Gastroesophageal sphincter (tissue), 4 donors: ENCODE measurements around the gene MOGAT2. TPM values are rescaled to one million over a fixed set of nuclear protein-coding genes. Genes with fewer than 3 reads are reported as not detected.

ENCODE experiments used
- ATAC-seq: fragments of 150-250 bp; one replicate; pipeline ENCODE4 v1.9.1; 2016; ENCODE audit warnings: mild to moderate bottlenecking, moderate library complexity
- H3K27ac ChIP-seq, 4 donors: fragments of 200-600 bp; sonication (generic) in 3 of 4; 1 replicate in 3 of 4; 2 replicates in 1 of 4; pipeline ENCODE4 v1.5.1; 2016 to 2019
- H3K27me3 ChIP-seq: fragments of 200-600 bp; sonication (generic); one replicate; pipeline ENCODE4 v1.5.1; 2019
- H3K36me3 ChIP-seq, 2 donors: fragments of 200-600 bp; sonication (generic); one replicate each; pipeline ENCODE4 v1.5.1; 2019; ENCODE audit warnings: control low read depth in 1 of 2
- H3K4me1 ChIP-seq, 3 donors: fragments of 200-600 bp; sonication (generic); 1 replicate in 2 of 3; 2 replicates in 1 of 3; pipeline ENCODE4 v1.5.1; 2016 to 2019; ENCODE audit warnings: control low read depth in 2 of 3
- H3K4me3 ChIP-seq, 2 donors: fragments of 200-600 bp; sonication (generic); one replicate each; pipeline ENCODE4 v1.5.1; 2019; ENCODE audit warnings: mild to moderate bottlenecking in 1 of 2, moderate library complexity in 1 of 2
- H3K9me3 ChIP-seq, 3 donors: fragments of 200-600 bp; sonication (generic); one replicate each; pipeline ENCODE4 v1.5.1; 2017 to 2019; ENCODE audit warnings: control low read depth in 2 of 3
- EP300 ChIP-seq: sonication (generic); formaldehyde crosslinking; IDR thresholded peaks from one replicate; pipeline ENCODE4 v1.6.1; 2017; ENCODE audit warnings: antibody characterized with exemption, mild to moderate bottlenecking
- POLR2A ChIP-seq, 2 donors: fragments of 450-650 bp; IDR thresholded peaks; one replicate each; pipeline ENCODE4 v1.6.1; 2017; ENCODE audit warnings: antibody characterized with exemption in 2 of 2, mild to moderate bottlenecking in 2 of 2, moderate library complexity in 1 of 2
- POLR2AphosphoS5 ChIP-seq: sonication (generic); formaldehyde crosslinking; IDR thresholded peaks from one replicate; pipeline ENCODE4 v1.6.1; 2017; ENCODE audit warnings: antibody characterized with exemption
- WGBS, 2 donors: methylation state at CpG; one replicate each; pipeline ENCODE4 v1.1.5; 2018; ENCODE audit warnings: low coverage in 1 of 2; 5-methylcytosine and 5-hydroxymethylcytosine counted together
- total RNA-seq, 4 donors: library from RNA; depleted of rRNA; stranded (reverse); fragments of >200 nt; gene quantifications; one replicate each; pipeline ENCODE4 v1.1.0, GENCODE V29; 2016
- TF ChIP-seq, protein P1 (sequence below), 4 experiments: fragments of 200-600 bp in 2 of 4; fragments of 450-650 bp in 2 of 4; sonication (generic) in 1 of 4; IDR thresholded peaks; one replicate each; pipeline ENCODE4 v1.5.1; 2017 to 2019; ENCODE audit warnings: antibody characterized with exemption in 4 of 4, mild to moderate bottlenecking in 2 of 4, moderate library complexity in 2 of 4

The MOGAT2 gene
- total RNA-seq, 4 donors from 2014 or later, result 0.30 TPM; not detected in 3

DNA sequence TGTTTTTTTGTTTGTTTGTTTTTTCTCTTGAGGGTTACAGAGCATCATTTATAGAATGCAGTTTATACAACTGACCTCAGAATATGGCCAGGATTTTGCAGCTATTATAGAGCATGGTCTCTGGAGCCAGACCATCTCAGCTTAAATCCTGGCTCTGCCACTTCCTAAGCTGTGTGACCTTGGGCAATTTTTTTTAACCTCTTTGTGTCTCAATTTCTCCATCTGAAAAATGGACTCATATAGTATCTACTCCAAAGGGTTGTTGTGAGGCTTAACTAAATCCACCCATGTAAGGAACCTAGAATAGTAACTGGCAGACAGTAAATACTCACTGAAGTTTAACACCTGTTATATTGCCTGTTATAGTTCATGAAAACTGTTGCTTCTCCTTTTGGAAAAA, 42.6 kb downstream of the MOGAT2 start:
- no peak for ATAC-seq

DNA sequence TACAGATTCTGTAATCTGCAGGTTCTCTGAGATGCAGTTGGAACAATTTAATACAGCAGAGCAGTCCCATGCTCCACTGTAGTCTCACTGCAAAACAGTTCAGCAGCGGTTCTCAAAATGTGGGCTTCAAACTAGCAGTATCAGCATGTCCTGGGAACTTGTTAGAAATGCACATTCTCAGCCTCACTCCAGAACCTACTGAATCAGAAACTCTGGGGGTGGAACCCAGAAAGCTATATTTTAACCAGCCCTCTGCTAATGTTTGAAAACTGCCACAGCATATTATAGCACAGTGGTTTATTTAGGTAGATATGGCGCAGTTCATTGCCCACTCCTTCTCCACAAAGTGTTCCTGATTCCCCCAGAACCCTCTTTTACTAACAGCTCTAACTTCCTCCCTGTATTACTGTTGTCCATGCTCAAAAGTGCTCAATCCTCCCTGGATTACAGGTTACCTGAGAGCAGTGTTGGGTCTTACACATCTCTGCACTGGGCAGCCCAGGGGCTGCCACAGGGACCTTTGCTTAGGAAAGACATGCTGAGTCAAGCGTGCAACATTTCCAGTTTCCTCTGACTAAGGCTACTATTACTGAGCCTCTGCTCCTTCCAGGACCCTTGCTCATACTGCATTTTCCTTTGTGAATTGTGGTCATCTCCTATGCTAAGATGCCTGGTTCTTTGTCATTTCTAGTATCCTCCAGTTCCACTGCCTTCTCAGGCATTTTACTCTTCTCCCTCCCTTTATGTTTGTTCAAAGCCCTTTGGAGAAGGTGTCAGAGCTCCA, 43.3 kb downstream of the MOGAT2 start:
- H3K27ac ChIP-seq, result no peak overlapping the region
- no peak for ATAC-seq

More for the DNA sequence above, 42.6 kb downstream of the MOGAT2 start:
- Histone ChIP-seq H3K9me3 (no peaks in the 10 kb centered on the region), H3K27me3 (no peaks in the 10 kb centered on the region), H3K27ac (no peak overlapping the region), H3K36me3 (no peaks in the 10 kb centered on the region), H3K4me3 (no peak overlapping the region), H3K4me1 (no peaks in the 10 kb centered on the region)
- TF ChIP-seq POLR2A (IDR thresholded peaks at IDR 0.05) (no peak), EP300 (no peak), POLR2AphosphoS5 (no peak)
- TF ChIP-seq, protein P1, sequence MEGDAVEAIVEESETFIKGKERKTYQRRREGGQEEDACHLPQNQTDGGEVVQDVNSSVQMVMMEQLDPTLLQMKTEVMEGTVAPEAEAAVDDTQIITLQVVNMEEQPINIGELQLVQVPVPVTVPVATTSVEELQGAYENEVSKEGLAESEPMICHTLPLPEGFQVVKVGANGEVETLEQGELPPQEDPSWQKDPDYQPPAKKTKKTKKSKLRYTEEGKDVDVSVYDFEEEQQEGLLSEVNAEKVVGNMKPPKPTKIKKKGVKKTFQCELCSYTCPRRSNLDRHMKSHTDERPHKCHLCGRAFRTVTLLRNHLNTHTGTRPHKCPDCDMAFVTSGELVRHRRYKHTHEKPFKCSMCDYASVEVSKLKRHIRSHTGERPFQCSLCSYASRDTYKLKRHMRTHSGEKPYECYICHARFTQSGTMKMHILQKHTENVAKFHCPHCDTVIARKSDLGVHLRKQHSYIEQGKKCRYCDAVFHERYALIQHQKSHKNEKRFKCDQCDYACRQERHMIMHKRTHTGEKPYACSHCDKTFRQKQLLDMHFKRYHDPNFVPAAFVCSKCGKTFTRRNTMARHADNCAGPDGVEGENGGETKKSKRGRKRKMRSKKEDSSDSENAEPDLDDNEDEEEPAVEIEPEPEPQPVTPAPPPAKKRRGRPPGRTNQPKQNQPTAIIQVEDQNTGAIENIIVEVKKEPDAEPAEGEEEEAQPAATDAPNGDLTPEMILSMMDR (IDR thresholded peaks at IDR 0.05), result no peak

DNA sequence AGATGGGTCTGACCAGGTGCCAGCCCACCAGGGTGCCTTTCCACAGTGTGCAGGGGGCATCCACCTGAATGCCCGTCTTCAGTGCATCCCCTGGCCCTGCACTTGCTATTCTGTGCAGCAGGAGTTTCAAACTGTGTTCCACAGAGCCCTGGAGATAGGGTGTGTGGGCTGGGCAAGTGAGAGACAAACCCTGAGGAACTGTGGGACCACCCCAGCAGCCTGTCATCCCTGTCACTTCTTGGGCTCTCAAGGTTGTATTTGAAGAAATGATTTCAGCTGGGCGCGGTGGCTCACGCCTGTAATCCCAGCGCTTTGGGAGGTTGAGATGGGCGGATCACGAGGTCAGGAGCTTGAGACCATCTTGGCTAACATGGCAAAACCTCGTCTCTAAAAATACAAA, 44.5 kb downstream of the MOGAT2 start:
- Histone ChIP-seq H3K27ac (no peak overlapping the region), H3K9me3 (no peaks in the 10 kb centered on the region), H3K4me3 (no peak overlapping the region), H3K4me1 (no peaks in the 10 kb centered on the region), H3K36me3 (no peaks in the 10 kb centered on the region), H3K27me3 (peaks cover 11% of the 10 kb centered on the region)
- WGBS, 2 donors, result 80 to 90% methylated on average over 1 to 2 of the region's 8 CpGs
- ATAC-seq, result no peak
- TF ChIP-seq POLR2A (IDR thresholded peaks at IDR 0.05) (no peak), POLR2AphosphoS5 (no peak), EP300 (no peak)

More for the DNA sequence above, 43.3 kb downstream of the MOGAT2 start:
- H3K4me1 ChIP-seq, result no peaks in the 10 kb centered on the region
- peaks cover 4% of the 10 kb centered on the region for H3K27me3 ChIP-seq
- TF ChIP-seq POLR2A (IDR thresholded peaks at IDR 0.05) (no peak), EP300 (no peak), POLR2AphosphoS5 (no peak)
- TF ChIP-seq, protein P1 (IDR thresholded peaks at IDR 0.05), result no peak
- WGBS, 2 donors, result 88 to 100% methylated on average over 3 of the region's 3 CpGs
- no peak overlapping the region for H3K4me3 ChIP-seq
- no peaks in the 10 kb centered on the region for H3K9me3 ChIP-seq
- H3K36me3 ChIP-seq, result no peaks in the 10 kb centered on the region

DNA sequence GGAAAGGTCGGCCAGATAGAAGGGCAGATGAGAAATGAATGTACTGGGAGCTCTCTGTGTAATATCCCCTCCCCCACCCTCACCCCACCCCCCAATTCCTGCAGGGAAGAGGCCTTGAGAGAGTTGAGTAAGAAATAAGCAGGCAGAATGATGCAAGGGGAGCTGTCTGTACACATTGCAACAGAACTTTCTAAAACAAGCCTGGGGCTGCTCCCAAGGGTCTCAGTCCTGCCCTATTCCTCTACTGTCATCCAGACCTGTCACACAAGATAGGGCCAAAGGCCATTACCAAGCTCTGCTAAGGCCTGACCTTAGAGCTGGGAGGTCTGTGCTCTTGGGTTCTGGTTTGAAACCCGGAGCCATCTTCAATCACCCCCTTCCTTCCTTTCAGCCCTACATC, 45.2 kb downstream of the MOGAT2 start:
- H3K36me3 ChIP-seq, result no peaks in the 10 kb centered on the region
- no peaks in the 10 kb centered on the region for H3K9me3 ChIP-seq
- peaks cover 14% of the 10 kb centered on the region for H3K27me3 ChIP-seq
- H3K4me1 ChIP-seq, result peaks cover 0 to 6% (median 2%) of the 10 kb centered on the region in 3 donors
- no peak overlapping the region for H3K4me3 ChIP-seq
- no peak for ATAC-seq
- WGBS, 2 donors, result 67 to 83% methylated on average over 2 of the region's 2 CpGs
- H3K27ac ChIP-seq, result no peak overlapping the region
- TF ChIP-seq POLR2AphosphoS5, result no peak
- TF ChIP-seq POLR2A (IDR thresholded peaks at IDR 0.05), result no peak
- no peak for TF ChIP-seq EP300
- TF ChIP-seq, protein P1 (IDR thresholded peaks at IDR 0.05), result no peak

DNA sequence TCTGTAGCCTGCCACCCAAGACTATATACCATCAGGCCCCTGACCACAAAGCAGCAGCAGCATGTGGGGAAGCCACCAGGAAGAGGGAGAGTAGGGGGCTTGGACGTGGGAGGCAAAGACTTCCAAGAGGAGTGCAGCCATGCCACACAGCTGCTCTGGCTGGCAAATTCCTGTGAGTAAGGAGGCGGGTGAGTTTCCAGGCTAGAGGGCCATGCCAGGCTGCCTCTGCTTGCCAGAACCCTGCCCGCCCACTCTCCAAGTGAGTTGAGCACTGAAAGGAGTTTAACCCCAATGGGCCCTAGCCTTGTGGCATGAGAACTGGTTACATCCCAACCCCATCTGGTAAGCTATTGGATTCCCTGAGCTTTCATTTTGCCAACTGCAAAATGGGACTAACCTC, 46.2 kb downstream of the MOGAT2 start:
- Histone ChIP-seq H3K9me3 (no peaks in the 10 kb centered on the region), H3K36me3 (no peaks in the 10 kb centered on the region), H3K4me3 (no peak overlapping the region), H3K4me1 (peaks cover 0 to 15% (median 9%) of the 10 kb centered on the region in 3 donors), H3K27ac (no peak overlapping the region), H3K27me3 (peaks cover 14% of the 10 kb centered on the region)
- 89% methylated on average over 3 of the region's 3 CpGs; no CpG with 5 or more reads in 1 of the 2 donors for WGBS, 2 donors
- TF ChIP-seq, protein P1 (IDR thresholded peaks at IDR 0.05), result no peak
- TF ChIP-seq EP300 (no peak), POLR2A (IDR thresholded peaks at IDR 0.05) (no peak), POLR2AphosphoS5 (no peak)
- no peak for ATAC-seq
